Astrocyte of the spinal cord (primary cell): Measurements from ENCODE around the gene PARD3B.

Experiments
- DNase-seq: peaks from one replicate; pipeline ENCODE4 v3.0.0; 2011; ENCODE audit warnings: low read depth, low spot score
- H3K4me3 ChIP-seq: 2 replicates; pipeline ENCODE4 v1.5.1; 2011; ENCODE audit warnings: low read depth, mild to moderate bottlenecking, low read length, moderate library complexity
- in situ Hi-C: cut with HindIII; loops from 2 replicates; pipeline ENCODE4 v1.10.0; 2017; ENCODE audit warnings: low sequenced_read_pairs
- TF ChIP-seq, protein P1 (sequence below): IDR thresholded peaks from 2 replicates; pipeline ENCODE4 v1.5.1; 2012; ENCODE audit warnings: low read depth, mild to moderate bottlenecking, low read length, inconsistent platforms

The PARD3B gene, protein sequence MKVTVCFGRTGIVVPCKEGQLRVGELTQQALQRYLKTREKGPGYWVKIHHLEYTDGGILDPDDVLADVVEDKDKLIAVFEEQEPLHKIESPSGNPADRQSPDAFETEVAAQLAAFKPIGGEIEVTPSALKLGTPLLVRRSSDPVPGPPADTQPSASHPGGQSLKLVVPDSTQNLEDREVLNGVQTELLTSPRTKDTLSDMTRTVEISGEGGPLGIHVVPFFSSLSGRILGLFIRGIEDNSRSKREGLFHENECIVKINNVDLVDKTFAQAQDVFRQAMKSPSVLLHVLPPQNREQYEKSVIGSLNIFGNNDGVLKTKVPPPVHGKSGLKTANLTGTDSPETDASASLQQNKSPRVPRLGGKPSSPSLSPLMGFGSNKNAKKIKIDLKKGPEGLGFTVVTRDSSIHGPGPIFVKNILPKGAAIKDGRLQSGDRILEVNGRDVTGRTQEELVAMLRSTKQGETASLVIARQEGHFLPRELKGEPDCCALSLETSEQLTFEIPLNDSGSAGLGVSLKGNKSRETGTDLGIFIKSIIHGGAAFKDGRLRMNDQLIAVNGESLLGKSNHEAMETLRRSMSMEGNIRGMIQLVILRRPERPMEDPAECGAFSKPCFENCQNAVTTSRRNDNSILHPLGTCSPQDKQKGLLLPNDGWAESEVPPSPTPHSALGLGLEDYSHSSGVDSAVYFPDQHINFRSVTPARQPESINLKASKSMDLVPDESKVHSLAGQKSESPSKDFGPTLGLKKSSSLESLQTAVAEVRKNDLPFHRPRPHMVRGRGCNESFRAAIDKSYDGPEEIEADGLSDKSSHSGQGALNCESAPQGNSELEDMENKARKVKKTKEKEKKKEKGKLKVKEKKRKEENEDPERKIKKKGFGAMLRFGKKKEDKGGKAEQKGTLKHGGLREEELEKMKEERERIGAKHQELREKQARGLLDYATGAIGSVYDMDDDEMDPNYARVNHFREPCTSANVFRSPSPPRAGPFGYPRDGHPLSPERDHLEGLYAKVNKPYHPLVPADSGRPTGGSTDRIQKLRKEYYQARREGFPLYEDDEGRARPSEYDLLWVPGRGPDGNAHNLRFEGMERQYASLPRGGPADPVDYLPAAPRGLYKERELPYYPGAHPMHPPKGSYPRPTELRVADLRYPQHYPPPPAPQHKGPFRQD (N-terminal part only)

DNA sequence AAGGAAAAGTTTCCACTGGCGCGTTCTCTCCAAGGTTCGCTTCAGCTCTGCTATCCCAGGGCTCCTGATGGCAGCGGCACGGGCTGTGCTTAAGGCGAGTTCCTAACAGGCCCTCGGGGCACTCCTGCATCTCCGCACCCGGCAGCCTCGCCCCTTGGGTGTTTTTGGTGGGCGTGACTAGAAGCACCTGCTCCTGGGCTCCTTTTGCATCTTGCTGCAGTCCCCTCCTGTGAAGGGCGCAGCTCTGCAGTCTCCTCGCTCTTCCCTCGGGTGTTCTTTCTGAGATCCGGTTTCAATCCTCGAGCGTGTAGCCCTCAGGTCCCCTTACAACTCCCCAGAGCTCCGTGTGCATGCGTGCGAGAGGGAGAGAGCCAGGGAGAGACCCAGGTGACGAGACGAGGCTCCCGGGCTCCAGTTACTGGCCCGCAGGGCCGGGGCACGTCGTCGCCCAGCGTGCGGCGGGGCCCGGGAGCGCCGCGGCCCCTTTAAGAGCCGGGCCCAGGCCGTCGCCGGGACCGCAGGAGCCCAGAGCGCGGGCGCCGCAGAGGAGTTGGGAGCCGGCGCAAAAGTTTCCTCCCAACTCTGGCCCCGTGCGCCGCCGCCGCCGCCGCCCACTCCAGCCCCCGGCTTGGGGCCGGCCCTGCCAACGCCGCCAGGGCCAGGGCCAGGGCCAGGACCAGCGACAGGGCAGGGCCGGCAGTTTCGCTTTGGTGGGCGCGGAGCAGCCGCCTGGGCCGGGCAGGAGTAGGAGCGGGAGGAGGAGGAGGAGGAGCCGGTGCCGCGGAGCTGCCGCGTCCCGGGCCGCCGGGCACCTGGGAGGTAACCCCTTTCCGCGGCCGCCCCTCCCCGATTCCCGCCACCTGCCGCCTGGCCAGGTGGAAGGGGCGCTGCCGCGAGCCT lies at the start of gene PARD3B:
PARD3B (plus strand) TSS at position 515 of the 900 bp plus-strand sequence. CDS start 525 bp downstream, outside the sequence.
- peak; percentile 66 for DNase-seq
- in situ Hi-C loops, result no loop called here
- TF ChIP-seq, protein P1, sequence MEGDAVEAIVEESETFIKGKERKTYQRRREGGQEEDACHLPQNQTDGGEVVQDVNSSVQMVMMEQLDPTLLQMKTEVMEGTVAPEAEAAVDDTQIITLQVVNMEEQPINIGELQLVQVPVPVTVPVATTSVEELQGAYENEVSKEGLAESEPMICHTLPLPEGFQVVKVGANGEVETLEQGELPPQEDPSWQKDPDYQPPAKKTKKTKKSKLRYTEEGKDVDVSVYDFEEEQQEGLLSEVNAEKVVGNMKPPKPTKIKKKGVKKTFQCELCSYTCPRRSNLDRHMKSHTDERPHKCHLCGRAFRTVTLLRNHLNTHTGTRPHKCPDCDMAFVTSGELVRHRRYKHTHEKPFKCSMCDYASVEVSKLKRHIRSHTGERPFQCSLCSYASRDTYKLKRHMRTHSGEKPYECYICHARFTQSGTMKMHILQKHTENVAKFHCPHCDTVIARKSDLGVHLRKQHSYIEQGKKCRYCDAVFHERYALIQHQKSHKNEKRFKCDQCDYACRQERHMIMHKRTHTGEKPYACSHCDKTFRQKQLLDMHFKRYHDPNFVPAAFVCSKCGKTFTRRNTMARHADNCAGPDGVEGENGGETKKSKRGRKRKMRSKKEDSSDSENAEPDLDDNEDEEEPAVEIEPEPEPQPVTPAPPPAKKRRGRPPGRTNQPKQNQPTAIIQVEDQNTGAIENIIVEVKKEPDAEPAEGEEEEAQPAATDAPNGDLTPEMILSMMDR, result no peak
- peak within 1 kb of the TSS; percentile 56 for H3K4me3 ChIP-seq

DNA sequence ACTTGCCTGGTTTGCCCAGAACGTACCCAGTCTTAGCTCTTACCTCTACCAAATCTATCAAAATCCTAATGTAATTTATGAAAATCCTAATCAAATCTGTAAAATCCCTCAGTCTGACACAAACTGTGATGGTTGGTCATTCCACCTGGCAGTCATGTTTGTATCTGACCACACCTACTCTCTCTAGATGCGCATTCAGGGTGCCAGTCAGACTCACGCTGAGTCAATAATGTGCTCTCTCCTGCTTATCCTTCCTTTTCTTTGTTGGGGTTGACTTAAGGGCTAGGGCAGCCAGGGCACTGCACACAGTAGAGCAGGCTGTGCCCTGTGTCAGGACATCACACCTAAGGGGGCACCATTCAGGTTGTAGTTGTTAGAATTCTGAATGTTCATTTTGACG lies 48.5 kb upstream of the PARD3B start:
- no peak overlapping the region for H3K4me3 ChIP-seq
- TF ChIP-seq, protein P1, result no peak
- DNase-seq, result no peak
- in situ Hi-C loops, result no loop called here

DNA sequence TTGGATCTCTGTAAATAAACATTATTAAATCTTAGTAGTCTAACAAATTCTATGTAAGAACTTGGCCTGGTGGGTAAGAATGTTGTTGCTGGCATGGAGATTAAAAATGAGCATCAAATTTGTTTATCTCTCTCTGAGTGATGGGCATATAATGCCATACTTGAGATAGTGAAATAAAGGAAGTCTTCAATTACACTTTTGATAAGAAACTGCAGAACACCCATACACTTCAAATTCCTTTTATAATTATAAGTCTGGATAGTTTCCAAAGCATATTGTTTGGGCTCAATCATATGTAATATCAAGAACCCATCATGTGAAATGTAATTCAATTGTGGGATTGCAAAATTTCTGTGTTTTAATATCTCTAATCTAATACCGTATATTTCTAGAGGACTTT lies 47.4 kb upstream of the PARD3B start:
- DNase-seq, result no peak
- in situ Hi-C loops, result no loop called here
- no peak overlapping the region for H3K4me3 ChIP-seq
- TF ChIP-seq, protein P1, result no peak

DNA sequence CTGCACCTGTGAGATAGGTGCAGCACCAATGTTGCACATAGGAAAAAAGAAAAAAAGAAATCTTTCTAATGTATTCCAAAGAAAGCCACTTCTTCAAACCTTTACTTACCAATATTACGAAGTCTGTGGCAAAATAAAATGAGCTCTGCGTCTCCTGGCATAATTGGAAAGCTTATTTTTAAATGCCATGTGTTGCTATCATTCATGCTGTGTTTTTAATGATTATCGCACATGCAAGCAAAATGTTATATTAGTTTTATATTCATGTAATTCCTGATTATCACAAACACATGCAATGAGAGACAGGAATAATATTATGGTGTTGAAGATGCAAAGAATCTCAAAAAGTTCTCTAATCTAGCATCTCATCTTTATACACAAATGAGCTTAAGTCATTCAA lies 47.0 kb upstream of the PARD3B start:
- TF ChIP-seq, protein P1, result no peak
- in situ Hi-C loops, result no loop called here
- no peak overlapping the region for H3K4me3 ChIP-seq
- no peak for DNase-seq

DNA sequence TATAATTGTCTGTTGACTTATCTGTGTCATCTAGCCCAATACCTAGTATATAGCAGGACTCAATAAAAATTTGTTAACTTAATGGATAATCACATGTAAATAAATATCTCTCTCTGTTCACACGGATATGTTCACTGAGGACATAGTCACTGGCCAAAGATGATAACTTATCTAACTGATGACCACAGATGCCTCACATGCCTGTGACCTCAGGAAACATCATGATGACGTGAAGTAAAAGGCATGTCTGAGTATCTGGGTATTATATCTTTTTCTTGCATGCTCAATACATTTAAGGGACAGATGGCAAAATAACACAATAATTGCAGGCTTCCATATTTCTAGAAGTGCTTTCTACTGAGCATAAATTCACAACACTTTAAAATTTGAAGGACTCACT lies 41.4 kb upstream of the PARD3B start:
- no peak for DNase-seq
- TF ChIP-seq, protein P1, result no peak
- in situ Hi-C loops, result no loop called here
- no peak overlapping the region for H3K4me3 ChIP-seq
